ENCODE measurements around the gene LCE7A. TPM values are rescaled to one million over a fixed set of nuclear protein-coding genes. Genes with fewer than 3 reads are reported as not detected.
A peak's percentile ranks its signal among the peaks of the same experiment; 100 is the strongest.

Gene LCE7A
- total RNA-seq, 1 experiment from 2014 or later = not detected

DNA sequence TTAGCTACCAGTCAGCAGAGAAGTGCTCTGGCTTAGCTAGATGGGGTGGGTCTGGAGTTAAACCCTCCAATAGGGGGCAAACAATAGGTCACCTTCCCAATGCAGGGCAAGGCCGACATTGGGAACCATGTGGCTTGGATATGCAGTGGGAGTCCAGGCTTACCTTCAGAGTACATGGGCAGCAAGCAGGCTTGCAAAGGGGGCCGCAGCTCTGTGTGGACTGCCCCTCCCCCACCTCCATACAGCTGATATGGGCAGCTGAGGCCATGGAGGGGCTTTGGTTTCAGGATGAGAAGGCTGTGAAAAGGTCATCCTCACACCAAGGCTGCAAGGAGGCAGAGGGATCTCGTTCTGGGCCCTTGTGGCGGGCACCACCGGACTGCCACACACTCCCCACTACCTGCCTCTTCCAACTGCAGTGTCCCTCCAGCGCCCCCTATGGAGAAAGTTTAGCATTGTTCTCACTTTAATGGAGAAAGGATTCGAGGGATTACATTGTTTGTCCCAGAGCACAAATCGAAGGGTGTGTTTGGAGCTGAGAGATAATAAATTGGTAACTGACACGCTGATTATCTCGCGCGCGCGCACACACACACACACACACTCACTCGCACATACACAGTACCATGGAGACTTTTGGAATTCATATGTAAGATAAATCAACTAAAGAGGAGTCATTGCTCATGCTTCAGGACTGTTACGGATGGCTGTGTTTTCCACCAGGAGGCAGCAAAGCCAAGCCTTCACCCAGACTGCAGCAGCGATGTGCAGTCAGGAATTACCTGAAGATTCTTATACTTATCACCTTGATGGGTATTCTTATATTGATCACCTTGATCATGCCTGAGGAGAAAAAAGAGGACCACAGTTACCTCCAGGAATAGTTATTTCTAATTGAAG, 11.3 kb downstream of the LCE7A start:
- no peak overlapping the region for H3K4me3 ChIP-seq
- H3K36me3 ChIP-seq = no peaks in the 10 kb centered on the region
- DNase-seq = peak; percentile 4 to 45
- no peak overlapping the region for H3K27ac ChIP-seq
- no peaks in the 10 kb centered on the region for H3K27me3 ChIP-seq
- no peaks in the 10 kb centered on the region for H3K4me1 ChIP-seq
- H3K9me3 ChIP-seq (replicated peaks) = no peaks in the 10 kb centered on the region

DNA sequence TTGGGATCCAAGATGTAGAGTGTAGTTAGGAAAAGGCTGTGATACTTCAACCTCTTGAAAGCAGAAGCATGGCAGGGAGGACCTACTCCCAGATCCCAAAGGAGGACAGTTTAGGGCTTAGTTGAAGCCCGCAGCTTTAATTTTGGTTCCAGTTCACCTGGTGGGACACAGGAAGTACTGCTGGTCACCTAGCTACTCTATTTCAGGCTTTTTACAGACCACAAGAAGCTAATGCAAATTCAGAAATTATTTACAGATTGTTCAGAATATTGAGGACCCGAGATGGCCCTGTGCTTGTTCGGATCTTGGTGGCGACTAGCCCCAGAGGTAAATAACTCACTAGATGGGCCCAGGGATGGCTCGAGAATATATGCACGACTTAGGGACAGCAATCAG, 11.9 kb downstream of the LCE7A start:
- no peak overlapping the region for H3K27ac ChIP-seq
- no peak for DNase-seq
- no peaks in the 10 kb centered on the region for H3K9me3 ChIP-seq (replicated peaks)
- no peaks in the 10 kb centered on the region for H3K27me3 ChIP-seq
- no peak overlapping the region for H3K4me3 ChIP-seq
- no peaks in the 10 kb centered on the region for H3K4me1 ChIP-seq
- H3K36me3 ChIP-seq = no peaks in the 10 kb centered on the region

- no peak overlapping the region for H3K27ac ChIP-seq
Measured at GRCh38 chr1:152873495-152873894, 13.7 kb downstream of the LCE7A start.

DNA sequence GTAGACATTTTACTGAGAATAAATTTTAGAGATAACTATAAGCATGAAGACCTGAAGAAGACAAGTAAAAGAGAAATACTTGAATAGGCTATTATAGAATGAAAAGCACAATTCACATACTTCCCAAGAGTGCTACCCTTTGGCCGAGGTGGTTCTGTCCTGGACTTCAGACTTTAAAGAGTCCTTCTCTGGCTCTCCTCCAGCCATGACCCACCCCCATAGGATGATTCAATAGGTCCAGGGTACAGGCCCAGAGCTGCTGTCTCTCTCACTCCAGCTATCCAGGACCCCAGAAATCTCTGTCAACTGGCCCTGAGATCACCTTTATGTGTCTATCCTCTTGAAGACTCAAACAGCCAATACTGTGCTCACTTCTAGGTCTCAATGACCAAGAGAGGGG, 17.0 kb downstream of the LCE7A start:
- Histone ChIP-seq H3K36me3 (no peaks in the 10 kb centered on the region), H3K27me3 (no peaks in the 10 kb centered on the region), H3K4me3 (no peak overlapping the region), H3K27ac (no peak overlapping the region), H3K9me3 (replicated peaks) (no peaks in the 10 kb centered on the region), H3K4me1 (no peaks in the 10 kb centered on the region)
- DNase-seq = no peak

More at GRCh38 chr1:152873495-152873894, 13.7 kb downstream of the LCE7A start:
- no peak for DNase-seq
- Histone ChIP-seq H3K4me3 (no peak overlapping the region), H3K9me3 (replicated peaks) (no peaks in the 10 kb centered on the region), H3K36me3 (no peaks in the 10 kb centered on the region), H3K27me3 (no peaks in the 10 kb centered on the region), H3K4me1 (no peaks in the 10 kb centered on the region)

DNA sequence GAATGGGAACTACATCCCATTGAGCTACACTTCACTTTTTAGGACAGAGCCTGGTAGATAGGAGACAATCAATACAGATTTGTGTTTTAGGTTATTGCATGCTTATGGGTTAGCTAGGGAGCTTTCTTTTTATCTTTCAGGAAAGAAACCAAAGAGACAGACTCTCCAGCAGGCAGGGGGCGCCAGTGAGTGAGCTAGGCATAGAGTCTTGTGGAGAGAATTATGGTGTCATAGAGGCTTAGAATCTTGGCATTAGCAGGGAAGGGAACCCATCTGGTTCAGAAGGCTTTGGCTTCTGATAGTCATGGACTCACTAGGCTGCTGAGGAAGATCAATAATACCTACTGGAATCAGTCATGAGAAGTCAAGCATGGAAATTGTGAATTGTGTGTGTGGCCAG, 18.2 kb downstream of the LCE7A start, which contains the start of gene SMCP:
Gene SMCP, plus strand, starts transcription at position 281 of the 400 bp plus-strand sequence. CDS start 6,101 bp downstream, outside the sequence.
- Histone ChIP-seq H3K36me3 (no peaks in the 10 kb centered on the region), H3K9me3 (replicated peaks) (no peaks in the 10 kb centered on the region), H3K4me3 (no peak within 1 kb of the TSS), H3K27ac (no peak within 1 kb of the TSS), H3K27me3 (no peaks in the 10 kb centered on the region), H3K4me1 (no peaks in the 10 kb centered on the region)
- peak; percentile 10 to 48 for DNase-seq

DNA sequence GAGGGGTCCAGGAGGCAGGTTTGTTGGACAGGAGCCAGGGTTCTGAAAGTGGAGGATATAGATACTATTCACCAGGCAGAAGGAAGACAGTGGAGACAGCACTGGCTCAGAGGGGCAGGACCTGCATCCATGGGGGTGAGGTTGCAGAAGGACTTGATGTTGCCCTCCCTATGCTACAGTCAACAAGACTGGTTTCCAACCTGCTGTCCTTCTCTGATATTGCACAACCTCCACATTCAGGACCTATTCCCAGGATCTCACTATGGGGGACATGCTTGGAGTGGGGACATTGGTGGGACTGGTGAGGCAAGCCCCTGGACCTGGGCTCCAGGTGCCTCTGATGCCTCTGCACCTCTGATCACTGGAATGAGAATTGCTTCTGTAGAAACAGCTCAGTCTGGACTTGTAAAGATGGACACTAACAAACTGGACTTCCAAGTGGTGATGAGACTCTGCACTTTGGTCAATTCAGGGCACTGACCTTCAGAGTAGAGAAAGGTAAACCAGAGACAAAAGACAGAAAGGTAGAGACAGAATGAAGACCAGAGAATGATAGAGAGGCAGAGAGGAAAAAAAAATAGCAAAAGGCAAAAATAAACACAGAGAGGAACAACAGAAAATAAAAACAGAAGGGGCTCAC, 19.9 kb downstream of the LCE7A start:
- no peak overlapping the region for H3K27ac ChIP-seq
- H3K4me3 ChIP-seq = no peak overlapping the region
- no peaks in the 10 kb centered on the region for H3K36me3 ChIP-seq
- H3K4me1 ChIP-seq = no peaks in the 10 kb centered on the region
- DNase-seq = no peak
- H3K9me3 ChIP-seq (replicated peaks) = no peaks in the 10 kb centered on the region
- no peaks in the 10 kb centered on the region for H3K27me3 ChIP-seq

- Histone ChIP-seq H3K27me3 (no peaks in the 10 kb centered on the region), H3K36me3 (no peaks in the 10 kb centered on the region), H3K9me3 (replicated peaks) (no peaks in the 10 kb centered on the region), H3K27ac (no peak overlapping the region), H3K4me3 (no peak overlapping the region), H3K4me1 (no peaks in the 10 kb centered on the region)
- no peak for DNase-seq
Measured at GRCh38 chr1:152880316-152880715, 20.5 kb downstream of the LCE7A start.

GRCh38 chr1:152880907-152881306, 21.1 kb downstream of the LCE7A start:
- Histone ChIP-seq H3K36me3 (no peaks in the 10 kb centered on the region), H3K27ac (no peak overlapping the region), H3K9me3 (replicated peaks) (no peaks in the 10 kb centered on the region), H3K4me3 (no peak overlapping the region), H3K27me3 (no peaks in the 10 kb centered on the region), H3K4me1 (no peaks in the 10 kb centered on the region)
- no peak for DNase-seq

DNA sequence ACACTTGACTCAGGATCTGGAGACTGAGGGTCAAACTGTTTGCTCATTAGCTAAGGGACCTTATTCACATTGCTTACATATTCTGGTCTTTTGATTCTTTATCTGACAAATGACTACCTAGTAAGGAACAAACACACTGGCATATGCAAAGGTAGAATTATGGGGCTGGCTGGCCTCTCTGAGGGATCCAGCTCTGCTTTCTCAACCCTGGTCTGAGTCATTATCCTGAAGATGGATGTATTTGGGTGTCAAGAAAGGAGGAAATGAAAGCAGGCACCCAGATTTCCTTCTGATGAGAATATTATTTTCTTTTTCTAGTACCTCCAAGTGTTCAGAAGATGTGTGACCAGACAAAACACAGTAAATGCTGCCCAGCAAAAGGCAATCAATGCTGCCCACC, 24.3 kb downstream of the LCE7A start:
- no peaks in the 10 kb centered on the region for H3K9me3 ChIP-seq (replicated peaks)
- no peak overlapping the region for H3K4me3 ChIP-seq
- no peaks in the 10 kb centered on the region for H3K27me3 ChIP-seq
- no peaks in the 10 kb centered on the region for H3K36me3 ChIP-seq
- no peaks in the 10 kb centered on the region for H3K4me1 ChIP-seq
- no peak overlapping the region for H3K27ac ChIP-seq
- DNase-seq = no peak

DNA sequence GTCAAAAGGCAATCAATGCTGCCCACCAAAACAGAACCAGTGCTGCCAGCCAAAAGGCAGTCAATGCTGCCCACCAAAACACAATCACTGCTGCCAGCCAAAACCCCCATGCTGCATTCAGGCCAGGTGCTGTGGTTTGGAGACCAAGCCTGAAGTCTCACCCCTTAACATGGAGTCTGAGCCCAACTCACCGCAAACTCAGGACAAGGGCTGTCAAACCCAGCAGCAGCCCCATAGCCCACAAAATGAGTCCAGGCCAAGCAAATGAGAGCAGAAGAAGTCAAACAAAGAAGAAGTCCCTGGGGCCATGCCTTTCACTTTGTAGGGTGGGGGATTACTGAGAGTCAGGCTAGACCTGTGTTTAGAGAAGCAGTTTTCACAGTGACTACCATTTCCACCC, 24.7 kb downstream of the LCE7A start:
- no peaks in the 10 kb centered on the region for H3K4me1 ChIP-seq
- no peak overlapping the region for H3K27ac ChIP-seq
- no peaks in the 10 kb centered on the region for H3K9me3 ChIP-seq (replicated peaks)
- no peak for DNase-seq
- H3K27me3 ChIP-seq = no peaks in the 10 kb centered on the region
- H3K36me3 ChIP-seq = no peaks in the 10 kb centered on the region
- H3K4me3 ChIP-seq = no peak overlapping the region

DNA sequence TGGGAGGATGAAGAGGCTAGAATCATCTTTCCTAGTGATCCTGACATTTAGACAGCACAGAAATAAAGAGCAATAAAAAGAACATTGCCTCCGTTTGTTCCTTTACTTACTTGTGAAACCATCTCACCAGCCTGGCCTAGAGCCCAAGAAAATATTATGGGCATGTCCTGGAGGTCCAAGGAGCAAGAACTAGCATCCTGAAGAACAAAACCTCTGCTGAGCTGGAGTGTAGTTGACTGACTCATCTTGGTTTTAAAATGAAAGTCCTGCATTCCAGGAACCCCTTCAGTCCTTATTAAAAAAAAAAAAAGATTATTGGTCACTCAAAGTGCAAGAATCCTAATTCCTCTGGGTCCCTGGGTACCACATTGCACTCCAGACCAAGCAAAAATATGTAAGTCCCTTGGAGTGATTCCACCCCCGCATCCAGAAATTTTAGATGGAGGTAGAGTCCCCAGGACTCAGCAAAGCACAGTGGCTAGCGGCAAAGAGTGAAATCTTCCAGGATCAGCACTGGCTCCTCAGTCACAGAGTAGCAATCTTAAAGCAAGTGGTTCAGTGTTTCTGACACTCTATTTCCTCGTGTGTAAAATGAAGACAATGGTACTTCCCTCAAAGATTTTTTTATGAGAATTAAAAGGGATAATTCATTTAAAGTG, 25.3 kb downstream of the LCE7A start:
- no peaks in the 10 kb centered on the region for H3K36me3 ChIP-seq
- no peaks in the 10 kb centered on the region for H3K4me1 ChIP-seq
- no peak overlapping the region for H3K4me3 ChIP-seq
- no peak overlapping the region for H3K27ac ChIP-seq
- H3K9me3 ChIP-seq (replicated peaks) = no peaks in the 10 kb centered on the region
- H3K27me3 ChIP-seq = no peaks in the 10 kb centered on the region
- no peak for DNase-seq

- no peak overlapping the region for H3K27ac ChIP-seq
- no peaks in the 10 kb centered on the region for H3K27me3 ChIP-seq
- H3K4me1 ChIP-seq = no peaks in the 10 kb centered on the region
- no peaks in the 10 kb centered on the region for H3K9me3 ChIP-seq (replicated peaks)
- no peak overlapping the region for H3K4me3 ChIP-seq
- no peaks in the 10 kb centered on the region for H3K36me3 ChIP-seq
- DNase-seq = no peak
Measured at GRCh38 chr1:152886085-152886484, 26.3 kb downstream of the LCE7A start.

DNA sequence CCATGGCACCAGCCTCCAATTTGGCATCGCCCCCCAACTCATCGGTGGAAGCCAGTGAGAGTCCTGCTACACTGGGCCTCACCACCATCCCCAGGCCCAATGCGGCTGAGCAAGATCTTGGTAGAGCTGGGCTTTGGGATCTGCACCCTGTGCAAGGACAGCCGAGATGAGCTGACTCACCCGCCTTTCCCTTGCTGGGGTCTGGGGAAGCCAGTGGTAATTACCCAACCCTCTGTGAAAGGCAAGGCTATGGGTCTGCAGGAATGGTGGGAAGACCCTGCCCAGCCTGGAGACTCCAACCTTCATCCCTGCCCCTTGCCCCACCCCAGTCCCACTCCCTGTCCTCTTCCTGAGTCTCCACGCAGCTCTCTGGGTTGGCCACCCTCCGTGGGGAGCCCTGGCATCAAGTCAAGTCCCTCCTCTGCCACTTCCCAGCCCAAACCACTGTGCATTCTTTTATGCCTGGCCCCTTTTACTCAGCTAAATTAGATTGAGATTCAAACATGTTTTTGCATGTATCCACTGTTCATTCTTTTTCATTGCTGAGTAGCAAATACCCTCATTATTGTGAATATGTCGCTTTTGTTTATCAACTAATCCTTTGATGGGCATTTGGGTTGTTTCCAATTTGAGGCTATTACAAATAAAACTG, 27.1 kb downstream of the LCE7A start:
- no peak overlapping the region for H3K27ac ChIP-seq
- no peaks in the 10 kb centered on the region for H3K4me1 ChIP-seq
- no peaks in the 10 kb centered on the region for H3K27me3 ChIP-seq
- no peak for DNase-seq
- no peaks in the 10 kb centered on the region for H3K36me3 ChIP-seq
- H3K9me3 ChIP-seq (replicated peaks) = no peaks in the 10 kb centered on the region
- H3K4me3 ChIP-seq = no peak overlapping the region

DNA sequence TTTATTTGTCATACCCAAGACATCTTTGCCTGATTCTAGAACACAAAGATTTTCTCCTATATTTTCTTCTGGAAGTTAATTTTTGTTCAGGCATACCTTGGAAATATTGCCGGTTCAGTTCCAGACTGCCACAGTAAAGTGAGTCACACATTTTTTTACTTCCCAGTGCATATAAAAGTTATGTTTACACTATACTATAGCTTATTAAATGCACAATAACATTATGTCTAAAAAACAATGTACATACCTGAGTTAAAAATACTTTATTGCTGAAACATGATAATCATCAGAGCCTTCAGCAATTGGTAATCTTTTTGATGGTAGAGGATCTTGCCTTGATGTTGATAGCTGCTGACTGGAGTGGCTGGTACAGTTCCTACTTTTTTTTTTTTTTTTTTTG, 28.3 kb downstream of the LCE7A start:
- Histone ChIP-seq H3K4me1 (no peaks in the 10 kb centered on the region), H3K4me3 (no peak overlapping the region), H3K27ac (no peak overlapping the region), H3K27me3 (no peaks in the 10 kb centered on the region), H3K9me3 (replicated peaks) (no peaks in the 10 kb centered on the region), H3K36me3 (no peaks in the 10 kb centered on the region)
- no peak for DNase-seq

- no peaks in the 10 kb centered on the region for H3K4me1 ChIP-seq
- H3K4me3 ChIP-seq = no peak overlapping the region
- H3K27me3 ChIP-seq = no peaks in the 10 kb centered on the region
- H3K27ac ChIP-seq = no peak overlapping the region
- no peaks in the 10 kb centered on the region for H3K36me3 ChIP-seq
- DNase-seq = no peak
- no peaks in the 10 kb centered on the region for H3K9me3 ChIP-seq (replicated peaks)
Measured at GRCh38 chr1:152899027-152899426, 39.2 kb downstream of the LCE7A start.

Data from SJCRH30 (cell line).